Progenitor cell of endocrine pancreas (in vitro differentiated cells): ENCODE measurements around the gene PIK3AP1. TPM values are rescaled to one million over a fixed set of nuclear protein-coding genes. Genes with fewer than 3 reads are reported as not detected.

Experiments
- DNase-seq: peaks from one replicate; pipeline ENCODE4 v3.0.0; 2021; ENCODE audit warnings: low spot score; ENCODE audit not compliant: unreplicated experiment
- H3K27ac Mint-ChIP-seq: 2 replicates; pipeline ENCODE4 v1.8.0; 2021; ENCODE audit warnings: mild to moderate bottlenecking, moderate library complexity, mixed read lengths
- H3K27me3 Mint-ChIP-seq: 2 replicates; pipeline ENCODE4 v1.8.0; 2021; ENCODE audit warnings: mixed read lengths
- H3K36me3 Mint-ChIP-seq: 2 replicates; pipeline ENCODE4 v1.8.0; 2022; ENCODE audit warnings: mixed read lengths; ENCODE audit not compliant: insufficient read depth
- H3K4me1 Mint-ChIP-seq: 2 replicates; pipeline ENCODE4 v1.8.0; 2021; ENCODE audit warnings: low read depth, mixed read lengths
- H3K4me3 Mint-ChIP-seq: 2 replicates; pipeline ENCODE4 v1.8.0; 2021; ENCODE audit warnings: low read depth, mild to moderate bottlenecking, moderate library complexity, mixed read lengths
- H3K9me3 Mint-ChIP-seq: 2 replicates; pipeline ENCODE4 v1.8.0; 2021; ENCODE audit warnings: low read depth, mixed read lengths
- CTCF ChIP-seq: fragments of 200-600 bp; sonication (generic); IDR thresholded peaks from one replicate; pipeline ENCODE4 v1.5.0; 2021; ENCODE audit warnings: antibody characterized with exemption, mild to moderate bottlenecking; ENCODE audit not compliant: unreplicated experiment
- total RNA-seq: library from RNA; stranded (reverse); gene quantifications from 2 replicates; pipeline ENCODE4 v1.2.1, GENCODE V29; 2021

Gene PIK3AP1
- total RNA-seq, 1 donor from 2014 or later: 40.0 TPM

- Mint-ChIP-seq H3K36me3 (peaks cover 12% of the 10 kb centered on the region), H3K4me1 (no peaks in the 10 kb centered on the region), H3K4me3 (no peak overlapping the region), H3K27ac (no peak overlapping the region), H3K27me3 (no peaks in the 10 kb centered on the region), H3K9me3 (no peaks in the 10 kb centered on the region)
- TF ChIP-seq CTCF: no peak
- DNase-seq: no peak
Measured at GRCh38 chr10:96708456-96708855, 11.9 kb downstream of the PIK3AP1 start.

GRCh38 chr10:96706331-96706853, 13.9 kb downstream of the PIK3AP1 start:
- no peak for TF ChIP-seq CTCF
- Mint-ChIP-seq H3K36me3 (peaks cover 15% of the 10 kb centered on the region), H3K4me1 (no peaks in the 10 kb centered on the region), H3K27me3 (no peaks in the 10 kb centered on the region), H3K9me3 (no peaks in the 10 kb centered on the region), H3K4me3 (no peak overlapping the region), H3K27ac (no peak overlapping the region)
- no peak for DNase-seq

- Mint-ChIP-seq H3K4me3 (no peak overlapping the region), H3K27me3 (no peaks in the 10 kb centered on the region), H3K4me1 (no peaks in the 10 kb centered on the region), H3K9me3 (no peaks in the 10 kb centered on the region), H3K36me3 (peaks cover 17% of the 10 kb centered on the region), H3K27ac (no peak overlapping the region)
- no peak for DNase-seq
- no peak for TF ChIP-seq CTCF
Measured at GRCh38 chr10:96705134-96705533, 15.2 kb downstream of the PIK3AP1 start.

GRCh38 chr10:96704563-96704962, 15.8 kb downstream of the PIK3AP1 start:
- Mint-ChIP-seq H3K4me1 (no peaks in the 10 kb centered on the region), H3K9me3 (no peaks in the 10 kb centered on the region), H3K27me3 (no peaks in the 10 kb centered on the region), H3K4me3 (no peak overlapping the region), H3K36me3 (peaks cover 22% of the 10 kb centered on the region), H3K27ac (no peak overlapping the region)
- no peak for TF ChIP-seq CTCF
- no peak for DNase-seq

- Mint-ChIP-seq H3K9me3 (no peaks in the 10 kb centered on the region), H3K27ac (no peak overlapping the region), H3K27me3 (no peaks in the 10 kb centered on the region), H3K36me3 (peaks cover 17% of the 10 kb centered on the region), H3K4me1 (no peaks in the 10 kb centered on the region), H3K4me3 (no peak overlapping the region)
- no peak for TF ChIP-seq CTCF
- DNase-seq: no peak
Measured at GRCh38 chr10:96703358-96703757, 17.0 kb downstream of the PIK3AP1 start.
